ENCODE measurements around the gene ARHGAP42.
A peak's percentile ranks its signal among the peaks of the same experiment; 100 is the strongest.

The ARHGAP42 gene

GRCh38 chr11:101022256-101022655 is 335.2 kb downstream of the ARHGAP42 start:
- TF ChIP-seq JUND (IDR thresholded peaks at IDR 0.05; ENCODE audit: low read depth) = no peak
- in situ Hi-C loops (cut with HindIII; ENCODE audit: low pct_unique_long_range_greater_than_20kb, low sequenced_read_pairs) = no loop called here
- DNase-seq (ENCODE audit: low read depth in 1 of 2, low spot score in 1 of 2) = peak; percentile 35 to 84

GRCh38 chr11:101028644-101029043 is 341.6 kb downstream of the ARHGAP42 start:
- DNase-seq (ENCODE audit: low read depth in 1 of 2, low spot score in 1 of 2) = no peak
- in situ Hi-C loops (cut with HindIII; ENCODE audit: low pct_unique_long_range_greater_than_20kb, low sequenced_read_pairs) = no loop called here
- TF ChIP-seq JUND (IDR thresholded peaks at IDR 0.05; ENCODE audit: low read depth) = no peak

- DNase-seq (ENCODE audit: low read depth in 1 of 2, low spot score in 1 of 2) = no peak
- TF ChIP-seq JUND (IDR thresholded peaks at IDR 0.05; ENCODE audit: low read depth) = no peak
- in situ Hi-C loops (cut with HindIII; ENCODE audit: low pct_unique_long_range_greater_than_20kb, low sequenced_read_pairs) = no loop called here
These were observed 342.9 kb downstream of the ARHGAP42 start for GRCh38 chr11:101030015-101030414.

GRCh38 chr11:101030692-101031091 is 343.6 kb downstream of the ARHGAP42 start:
- DNase-seq (ENCODE audit: low read depth in 1 of 2, low spot score in 1 of 2) = no peak
- in situ Hi-C loops (cut with HindIII; ENCODE audit: low pct_unique_long_range_greater_than_20kb, low sequenced_read_pairs) = no loop called here
- TF ChIP-seq JUND (IDR thresholded peaks at IDR 0.05; ENCODE audit: low read depth) = no peak

- in situ Hi-C loops (cut with HindIII; ENCODE audit: low pct_unique_long_range_greater_than_20kb, low sequenced_read_pairs) = no loop called here
- no peak for DNase-seq (ENCODE audit: low read depth in 1 of 2, low spot score in 1 of 2)
- TF ChIP-seq JUND (IDR thresholded peaks at IDR 0.05; ENCODE audit: low read depth) = no peak
These were observed 344.6 kb downstream of the ARHGAP42 start for GRCh38 chr11:101031713-101032112.

GRCh38 chr11:101032991-101033390 is 345.9 kb downstream of the ARHGAP42 start:
- in situ Hi-C loops (cut with HindIII; ENCODE audit: low pct_unique_long_range_greater_than_20kb, low sequenced_read_pairs) = no loop called here
- TF ChIP-seq JUND (IDR thresholded peaks at IDR 0.05; ENCODE audit: low read depth) = no peak
- no peak for DNase-seq (ENCODE audit: low read depth in 1 of 2, low spot score in 1 of 2)

GRCh38 chr11:101034076-101034475 is 347.0 kb downstream of the ARHGAP42 start:
- DNase-seq (ENCODE audit: low read depth in 1 of 2, low spot score in 1 of 2) = peak; percentile 21 to 99
- TF ChIP-seq JUND (IDR thresholded peaks at IDR 0.05; ENCODE audit: low read depth) = peak; percentile 87; the same call in 1 of the 2 replicates
- in situ Hi-C loops (cut with HindIII; ENCODE audit: low pct_unique_long_range_greater_than_20kb, low sequenced_read_pairs) = no loop called here

- no peak for DNase-seq (ENCODE audit: low read depth in 1 of 2, low spot score in 1 of 2)
- in situ Hi-C loops (cut with HindIII; ENCODE audit: low pct_unique_long_range_greater_than_20kb, low sequenced_read_pairs) = no loop called here
- TF ChIP-seq JUND (IDR thresholded peaks at IDR 0.05; ENCODE audit: low read depth) = no peak
These were observed 348.8 kb downstream of the ARHGAP42 start for GRCh38 chr11:101035872-101036271.
